Ramos (cell line): ENCODE data around the gene SIK1.
"Not testable (repeated sequence)": the region's sequence is repeated elsewhere in the genome, so short reads cannot be mapped to it uniquely, and the experiment has no call there.

ENCODE experiments used
- in situ Hi-C: fragments of 300-500 bp; cut with MboI; formaldehyde crosslinking; loops from one replicate; pipeline ENCODE4 v1.14.3; 2022; ENCODE audit warnings: low sequenced_read_pairs; ENCODE audit not compliant: unreplicated experiment

SIK1 gene

GRCh38 chr21:43426404-43427241 lies at the start of gene SIK1:
Gene SIK1 (minus strand): TSS chr21:43427131. CDS start chr21:43426178, 953 bp downstream.
- in situ Hi-C loops, result not testable (repeated sequence)

DNA sequence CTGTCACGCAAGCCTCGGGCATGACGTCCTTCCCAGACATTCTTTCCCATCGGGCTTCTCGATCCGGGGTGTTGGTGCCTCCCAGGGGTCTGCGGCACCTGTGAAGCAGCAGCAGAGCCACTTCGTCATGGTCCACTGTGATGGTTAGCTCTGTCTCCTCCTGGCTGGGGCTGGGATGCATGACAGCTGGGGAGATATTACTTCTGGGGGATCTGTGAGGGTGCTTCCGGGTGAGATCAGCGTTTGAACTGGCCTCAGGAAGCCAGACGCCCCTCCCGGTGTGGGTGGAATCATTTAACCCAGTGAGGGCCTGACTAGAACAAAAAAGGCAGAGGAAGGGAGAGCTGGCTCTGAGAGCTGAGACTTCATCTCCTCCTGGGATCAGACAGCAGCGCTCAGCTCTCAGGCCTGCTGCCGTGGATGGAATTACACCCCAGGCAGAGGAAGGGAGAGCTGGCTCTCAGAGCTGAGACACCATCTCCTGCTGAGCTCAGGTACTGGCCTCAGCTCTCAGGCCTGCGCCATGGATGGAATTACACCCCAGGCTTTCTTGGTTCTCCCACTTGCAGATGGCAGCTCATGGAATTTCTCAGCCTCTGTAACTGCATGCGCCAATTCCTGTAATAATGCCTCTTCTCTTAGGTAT lies 44.8 kb upstream of the SIK1 start:
- in situ Hi-C loops, result not testable (repeated sequence)

- in situ Hi-C loops, result not testable (repeated sequence)
Observed at GRCh38 chr21:43469719-43470458, 43.0 kb upstream of the SIK1 start.

DNA sequence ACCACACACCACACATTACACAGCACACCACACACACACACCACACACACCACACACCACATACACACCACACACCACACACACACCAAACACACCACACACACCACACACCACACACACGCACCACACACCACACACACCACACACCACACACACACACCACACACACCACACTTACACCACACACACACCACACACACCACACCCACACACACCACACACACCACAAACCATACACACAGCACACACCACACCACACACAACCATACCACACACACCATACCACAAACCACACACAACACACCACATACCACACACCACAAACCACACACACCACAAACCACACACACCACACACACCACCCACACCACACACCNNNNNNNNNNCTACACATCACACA lies 40.9 kb upstream of the SIK1 start:
- in situ Hi-C loops, result no loop called here

- in situ Hi-C loops, result not testable (repeated sequence)
Observed at GRCh38 chr21:43465159-43465558, 38.2 kb upstream of the SIK1 start.

- in situ Hi-C loops, result not testable (repeated sequence)
Observed at GRCh38 chr21:43463498-43464261, 36.7 kb upstream of the SIK1 start.

GRCh38 chr21:43462932-43463331 lies 36.0 kb upstream of the SIK1 start:
- in situ Hi-C loops, result not testable (repeated sequence)

DNA sequence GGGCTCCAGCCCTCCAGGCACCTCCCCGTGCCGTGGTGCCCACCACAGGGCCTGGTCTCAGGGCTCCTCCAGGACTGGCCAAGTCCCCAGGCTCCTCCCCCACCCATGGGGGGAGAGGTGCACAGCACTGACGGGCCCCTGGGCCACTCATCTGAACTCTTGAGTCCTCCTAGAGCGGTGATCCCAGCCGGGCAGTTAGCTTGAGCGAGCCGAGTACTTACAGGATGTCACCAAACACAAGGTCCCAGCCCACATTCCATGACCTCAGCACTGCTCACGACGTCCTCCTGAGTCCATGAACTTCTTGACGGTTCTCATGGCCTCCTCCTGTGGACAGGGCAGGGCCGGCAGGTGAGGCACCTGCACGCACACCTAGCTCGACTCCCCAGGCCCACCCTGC lies 33.5 kb upstream of the SIK1 start:
- in situ Hi-C loops, result not testable (repeated sequence)

DNA sequence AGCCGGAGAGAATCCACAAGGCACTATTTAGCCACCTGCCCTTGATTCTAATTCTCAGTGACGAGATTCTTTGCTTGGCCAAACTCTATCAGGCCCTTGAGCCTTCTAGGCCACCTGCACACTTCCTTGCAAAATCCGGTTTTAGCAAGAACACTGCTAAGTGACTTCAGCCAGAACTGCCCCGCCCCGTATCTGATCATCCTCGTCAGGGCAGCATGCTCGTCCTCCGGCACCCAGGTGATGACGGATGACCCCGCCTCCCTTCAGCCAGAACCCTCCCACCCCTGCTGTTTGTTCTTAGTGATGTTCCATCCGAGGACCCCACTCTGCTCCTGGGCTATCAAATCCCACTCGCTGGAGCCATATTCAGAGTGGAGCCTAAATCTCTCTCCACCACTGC lies 32.1 kb upstream of the SIK1 start:
- in situ Hi-C loops, result not testable (repeated sequence)

GRCh38 chr21:43456616-43457314 lies 29.8 kb upstream of the SIK1 start:
- in situ Hi-C loops, result not testable (repeated sequence)

DNA sequence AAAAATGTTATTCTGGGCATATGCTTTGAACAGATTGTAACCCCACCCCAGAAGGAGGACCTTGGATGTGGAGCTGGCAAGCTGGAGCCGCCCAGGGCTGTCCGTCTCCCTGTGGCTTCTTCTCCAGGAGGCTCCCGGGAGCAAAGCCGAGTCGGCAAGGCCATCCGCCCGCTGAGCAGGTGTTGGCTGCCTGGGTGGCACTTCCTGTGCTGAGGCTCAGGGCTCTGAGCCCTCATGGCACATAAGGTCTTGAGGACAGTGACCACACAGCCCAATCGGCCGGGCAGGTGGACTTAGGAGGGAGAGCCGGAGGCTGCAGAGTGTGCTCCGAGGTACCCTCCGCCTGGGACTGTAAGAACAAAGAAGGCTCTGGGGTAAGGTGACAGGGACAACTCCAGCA lies 28.8 kb upstream of the SIK1 start:
- in situ Hi-C loops, result not testable (repeated sequence)

DNA sequence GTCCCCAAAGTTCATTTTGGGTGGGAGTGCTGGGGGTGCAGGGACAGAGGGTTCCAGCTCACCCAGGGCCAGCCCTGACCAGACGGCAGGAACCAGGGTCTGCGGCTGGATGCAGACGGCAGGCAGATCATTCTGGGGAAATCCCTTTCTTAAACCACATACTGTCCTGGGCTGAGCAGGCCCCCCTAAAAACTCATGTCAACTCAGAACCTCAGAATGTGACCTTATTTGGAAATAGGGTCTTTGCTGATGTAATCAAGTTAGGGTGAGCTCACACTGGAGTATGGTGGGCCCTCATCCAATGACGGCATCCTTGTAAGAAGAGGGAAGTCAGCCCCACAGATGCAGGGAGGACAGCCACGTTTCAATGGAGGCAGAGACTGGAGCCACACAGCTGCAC lies 27.2 kb upstream of the SIK1 start:
- in situ Hi-C loops, result not testable (repeated sequence)

DNA sequence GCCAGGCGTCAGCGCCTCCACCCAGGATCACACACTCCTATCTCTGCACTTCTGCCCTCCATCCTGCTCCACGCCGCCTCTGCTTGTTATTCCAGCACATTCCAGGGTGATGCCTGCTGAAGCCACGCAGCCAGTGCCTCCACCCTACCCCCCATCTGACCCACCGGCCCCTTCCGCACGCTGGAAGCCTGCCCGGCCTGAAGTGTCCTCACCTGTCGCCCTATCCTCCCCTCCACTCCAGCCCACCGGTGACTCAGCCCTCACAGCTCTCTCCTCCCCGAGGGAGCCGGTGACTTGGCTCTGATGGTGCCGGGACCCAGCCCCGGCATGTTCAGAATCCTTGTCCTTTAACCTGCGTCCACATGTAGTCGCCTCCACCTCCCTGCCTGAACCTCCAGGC lies 24.9 kb upstream of the SIK1 start:
- in situ Hi-C loops, result not testable (repeated sequence)

GRCh38 chr21:43450287-43450686 lies 23.4 kb upstream of the SIK1 start:
- in situ Hi-C loops, result not testable (repeated sequence)

DNA sequence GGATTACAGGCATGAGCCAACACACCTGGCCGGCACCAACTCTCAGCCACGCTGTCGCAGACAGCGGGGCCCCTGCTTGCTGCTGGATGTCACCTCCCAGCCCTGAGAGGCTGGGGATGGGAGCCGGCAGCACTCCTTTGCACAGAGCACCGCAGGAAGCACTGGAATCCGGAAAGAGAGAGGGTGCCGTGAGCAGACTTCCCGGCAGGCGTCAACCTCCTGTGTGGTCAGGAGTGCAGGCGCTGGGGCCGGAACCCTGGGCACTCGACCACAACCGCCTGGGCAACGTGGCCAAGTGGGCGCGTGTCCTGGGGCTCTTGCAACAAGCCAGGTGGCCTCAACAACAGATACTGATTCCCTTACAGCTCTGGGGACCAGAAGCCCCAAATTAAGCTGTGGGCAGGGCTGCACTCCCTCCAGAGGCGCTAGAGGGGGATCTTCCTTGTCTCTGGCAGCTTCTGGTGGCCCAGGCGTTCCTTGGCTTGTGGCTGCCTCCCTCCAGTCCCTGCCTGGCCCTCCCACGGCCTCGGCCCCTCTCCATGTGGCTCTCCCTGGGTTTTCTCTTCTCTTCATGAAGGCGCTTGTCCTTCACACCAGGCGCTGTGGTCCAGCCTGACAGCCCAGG lies 20.5 kb upstream of the SIK1 start:
- in situ Hi-C loops, result not testable (repeated sequence)

DNA sequence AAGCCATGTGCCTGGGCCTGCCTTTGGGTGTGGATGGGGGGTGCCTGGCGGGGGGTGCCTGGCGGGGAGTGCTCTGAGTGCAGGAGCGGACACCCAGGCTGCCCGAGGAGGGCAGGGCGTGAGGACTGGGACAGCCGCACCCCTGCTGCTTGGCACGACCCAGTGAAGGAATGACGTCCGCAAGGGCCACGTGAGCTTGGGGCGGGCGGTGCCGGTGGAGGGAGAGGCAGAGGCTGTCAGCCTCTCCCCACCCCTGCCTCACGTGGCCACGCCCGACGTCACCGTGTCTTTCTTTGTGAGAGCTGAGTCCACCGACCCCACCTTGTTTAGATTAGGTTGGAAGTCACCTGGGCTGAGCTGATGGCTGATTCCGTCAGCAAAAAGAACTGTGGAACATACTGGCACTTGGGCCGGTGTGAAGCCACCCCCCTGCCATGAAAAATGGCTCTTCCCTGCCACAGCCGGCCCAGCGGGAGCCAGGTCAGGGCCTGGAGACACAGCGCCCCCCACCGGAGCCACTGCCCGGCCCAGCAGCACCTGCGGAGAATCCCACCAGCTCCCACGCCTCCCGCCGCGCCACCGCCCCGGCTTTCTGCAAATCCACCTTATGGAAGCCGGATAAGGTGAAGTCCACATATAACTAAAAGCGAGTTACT lies 19.5 kb upstream of the SIK1 start:
- in situ Hi-C loops, result not testable (repeated sequence)

GRCh38 chr21:43444524-43444923 lies 17.6 kb upstream of the SIK1 start:
- in situ Hi-C loops, result not testable (repeated sequence)

GRCh38 chr21:43442571-43442970 lies 15.6 kb upstream of the SIK1 start:
- in situ Hi-C loops, result not testable (repeated sequence)
